Spleen (tissue), 7 donors: ENCODE measurements around the gene LRRC8D.

Experiments used
- POLR2A ChIP-seq, 3 donors: fragments of 450-650 bp; IDR thresholded peaks; one replicate each; pipeline ENCODE4 v1.5.1; 2017; ENCODE audit warnings: antibody characterized with exemption in 3 of 3, mild to moderate bottlenecking in 1 of 3
- POLR2AphosphoS5 ChIP-seq, 3 donors: sonication (generic); formaldehyde crosslinking; IDR thresholded peaks; one replicate each; pipeline ENCODE4 v1.5.1; 2017; ENCODE audit warnings: antibody characterized with exemption in 3 of 3
- TF ChIP-seq, protein P1 (sequence below), 11 experiments: fragments of 200-600 bp in 7 of 11; fragments of 450-650 bp in 4 of 11; sonication (generic) in 4 of 11; IDR thresholded peaks in 8 of 11; conservative IDR thresholded peaks in 3 of 11; 1 replicate in 7 of 11; 2 replicates in 4 of 11; pipeline versions ENCODE4 v1.4.0 to v1.8.0; 2016 to 2021; ENCODE audit warnings: antibody characterized with exemption in 11 of 11, inconsistent platforms in 4 of 11, mild to moderate bottlenecking in 1 of 11
- donor health status: DM: no; HTN: no; CAD: no; lungs with moderate emphysema.
- donor health status: DM: no; HTN: no; CAD: no.
- donor health status: DM: no; HTN: no; CAD: no.

DNA sequence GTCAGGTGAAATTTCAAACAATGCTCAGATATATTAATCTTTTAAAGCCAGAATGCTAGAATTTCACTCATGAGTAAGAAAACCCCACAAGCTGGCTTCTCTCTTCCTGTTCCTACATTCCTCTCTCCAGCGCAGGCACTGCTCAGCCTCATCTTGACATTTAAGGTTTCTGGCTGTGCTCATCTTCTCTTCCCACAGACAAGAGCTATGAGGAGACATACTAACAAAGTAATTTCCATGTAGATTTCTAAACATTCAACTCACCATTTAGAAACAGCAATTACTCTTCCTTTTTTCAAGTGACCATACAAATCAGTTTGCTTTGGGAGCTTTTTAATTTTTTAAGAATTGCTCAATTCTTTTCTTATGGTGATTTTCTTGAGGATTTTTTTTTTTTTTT is 7.8 kb upstream of the LRRC8D start:
- no peak for TF ChIP-seq POLR2AphosphoS5 (IDR thresholded peaks at IDR 0.05)
- TF ChIP-seq, protein P1, sequence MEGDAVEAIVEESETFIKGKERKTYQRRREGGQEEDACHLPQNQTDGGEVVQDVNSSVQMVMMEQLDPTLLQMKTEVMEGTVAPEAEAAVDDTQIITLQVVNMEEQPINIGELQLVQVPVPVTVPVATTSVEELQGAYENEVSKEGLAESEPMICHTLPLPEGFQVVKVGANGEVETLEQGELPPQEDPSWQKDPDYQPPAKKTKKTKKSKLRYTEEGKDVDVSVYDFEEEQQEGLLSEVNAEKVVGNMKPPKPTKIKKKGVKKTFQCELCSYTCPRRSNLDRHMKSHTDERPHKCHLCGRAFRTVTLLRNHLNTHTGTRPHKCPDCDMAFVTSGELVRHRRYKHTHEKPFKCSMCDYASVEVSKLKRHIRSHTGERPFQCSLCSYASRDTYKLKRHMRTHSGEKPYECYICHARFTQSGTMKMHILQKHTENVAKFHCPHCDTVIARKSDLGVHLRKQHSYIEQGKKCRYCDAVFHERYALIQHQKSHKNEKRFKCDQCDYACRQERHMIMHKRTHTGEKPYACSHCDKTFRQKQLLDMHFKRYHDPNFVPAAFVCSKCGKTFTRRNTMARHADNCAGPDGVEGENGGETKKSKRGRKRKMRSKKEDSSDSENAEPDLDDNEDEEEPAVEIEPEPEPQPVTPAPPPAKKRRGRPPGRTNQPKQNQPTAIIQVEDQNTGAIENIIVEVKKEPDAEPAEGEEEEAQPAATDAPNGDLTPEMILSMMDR (IDR thresholded peaks at IDR 0.05 in 8 of 11, conservative IDR thresholded peaks at IDR 0.05 in 3 of 11), result no peak
- TF ChIP-seq POLR2A (IDR thresholded peaks at IDR 0.05), result no peak
